Measurements from ENCODE around the gene ANGPTL5.

- TF ChIP-seq CTCF (IDR thresholded peaks at IDR 0.05) (no peak), POLR2A (IDR thresholded peaks at IDR 0.05) (no peak), EP300 (IDR thresholded peaks at IDR 0.05) (no peak)
Measured at GRCh38 chr11:101913656-101914055, 2.7 kb downstream of the ANGPTL5 start.

Data from tibial nerve (tissue), 4 donors.